Measurements from ENCODE around the gene NINJ1.

DNA sequence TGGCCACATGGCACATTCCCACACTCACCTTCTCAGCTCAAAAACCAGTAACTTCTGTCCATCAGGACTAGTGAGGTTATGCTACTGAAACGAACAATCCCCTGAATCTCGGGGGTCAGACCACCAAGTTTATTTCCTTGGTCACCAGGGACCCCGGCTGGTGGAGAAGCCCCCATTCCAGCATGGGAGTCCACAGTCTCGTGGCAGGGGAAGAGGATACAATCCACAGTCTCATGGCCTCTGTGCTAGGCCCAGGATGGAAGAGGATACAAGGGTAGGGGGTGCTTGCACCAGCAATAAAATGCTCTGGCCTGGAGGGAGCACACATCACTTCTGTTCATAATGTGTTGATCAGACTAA, 45.4 kb downstream of the NINJ1 start:
- no peak for TF ChIP-seq POLR2AphosphoS5 (IDR thresholded peaks at IDR 0.05; ENCODE audit: low read depth, low read length)
- TF ChIP-seq TAF1 (IDR thresholded peaks at IDR 0.05; ENCODE audit: borderline replicate concordance, low read depth, low read length), result no peak

Measured in GM12892 (cell line).